Measurements from ENCODE around the gene GDF10. TPM values are rescaled to one million over a fixed set of nuclear protein-coding genes. Genes with fewer than 3 reads are reported as not detected.

Gene GDF10
- total RNA-seq, 1 donor from 2014 or later, result 14.5 TPM

DNA sequence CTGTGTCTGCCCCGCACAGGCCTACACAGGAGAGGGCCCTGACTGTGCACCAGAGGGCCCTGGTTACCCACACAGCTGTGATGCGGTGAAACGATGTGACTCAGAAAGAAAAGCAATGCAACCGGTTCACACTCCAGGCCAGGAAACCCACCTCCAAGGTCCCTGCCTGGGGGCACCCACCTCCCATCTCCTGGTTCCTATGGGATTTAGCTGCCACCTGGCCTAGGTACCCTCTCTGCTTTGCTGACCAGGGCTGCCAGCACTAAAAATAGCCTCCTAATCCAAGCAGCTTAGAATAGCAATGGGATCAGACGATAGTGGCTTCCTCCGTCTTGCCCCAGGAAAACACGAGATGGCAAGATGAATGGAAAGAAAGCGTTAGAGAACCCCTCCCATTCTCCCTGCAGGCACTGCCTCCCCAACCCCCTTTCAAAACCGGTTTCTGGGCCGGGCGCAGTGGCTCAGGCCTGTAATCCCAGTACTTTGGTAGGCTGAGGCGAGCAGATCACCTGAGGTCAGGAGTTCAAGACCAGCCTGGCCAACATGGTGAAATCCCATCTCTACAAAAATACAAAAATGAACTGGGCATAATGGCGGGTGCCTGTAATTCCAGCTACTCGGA is 60.5 kb downstream of the GDF10 start:
- no peak for ATAC-seq
- no peaks in the 10 kb centered on the region for H3K4me1 ChIP-seq

DNA sequence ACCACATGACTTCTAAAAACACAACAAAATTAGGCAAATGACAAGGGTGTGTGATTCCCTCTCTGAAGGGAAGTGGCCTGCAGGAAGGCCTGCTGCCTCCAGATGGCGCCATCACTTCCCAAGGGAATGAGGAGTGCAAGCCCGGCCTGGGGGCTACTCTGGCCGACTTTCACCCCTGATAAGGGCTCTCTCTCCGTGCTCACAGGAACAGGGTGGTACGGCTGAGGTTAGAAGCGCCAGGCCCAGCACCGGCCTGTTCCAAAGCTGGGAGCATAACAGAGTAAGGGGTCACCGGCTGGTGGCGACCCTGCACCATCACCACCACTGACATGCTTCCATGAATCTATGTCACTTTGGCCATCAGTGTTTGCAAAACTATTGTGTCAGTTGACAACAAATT is 61.3 kb downstream of the GDF10 start:
- Histone ChIP-seq H3K27me3 (ENCODE audit: low read depth) (no peaks in the 10 kb centered on the region), H3K36me3 (no peaks in the 10 kb centered on the region), H3K4me1 (no peaks in the 10 kb centered on the region), H3K27ac (no peak overlapping the region), H3K9me3 (no peaks in the 10 kb centered on the region), H3K4me3 (no peak overlapping the region)
- DNase-seq (no peak), ATAC-seq (peak; percentile 43 to 58)
- intact Hi-C loops (cut with DNase I), result no loop called here
- TF ChIP-seq, protein P1, sequence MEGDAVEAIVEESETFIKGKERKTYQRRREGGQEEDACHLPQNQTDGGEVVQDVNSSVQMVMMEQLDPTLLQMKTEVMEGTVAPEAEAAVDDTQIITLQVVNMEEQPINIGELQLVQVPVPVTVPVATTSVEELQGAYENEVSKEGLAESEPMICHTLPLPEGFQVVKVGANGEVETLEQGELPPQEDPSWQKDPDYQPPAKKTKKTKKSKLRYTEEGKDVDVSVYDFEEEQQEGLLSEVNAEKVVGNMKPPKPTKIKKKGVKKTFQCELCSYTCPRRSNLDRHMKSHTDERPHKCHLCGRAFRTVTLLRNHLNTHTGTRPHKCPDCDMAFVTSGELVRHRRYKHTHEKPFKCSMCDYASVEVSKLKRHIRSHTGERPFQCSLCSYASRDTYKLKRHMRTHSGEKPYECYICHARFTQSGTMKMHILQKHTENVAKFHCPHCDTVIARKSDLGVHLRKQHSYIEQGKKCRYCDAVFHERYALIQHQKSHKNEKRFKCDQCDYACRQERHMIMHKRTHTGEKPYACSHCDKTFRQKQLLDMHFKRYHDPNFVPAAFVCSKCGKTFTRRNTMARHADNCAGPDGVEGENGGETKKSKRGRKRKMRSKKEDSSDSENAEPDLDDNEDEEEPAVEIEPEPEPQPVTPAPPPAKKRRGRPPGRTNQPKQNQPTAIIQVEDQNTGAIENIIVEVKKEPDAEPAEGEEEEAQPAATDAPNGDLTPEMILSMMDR (IDR thresholded peaks at IDR 0.05), result peak; percentile 67

More for the DNA sequence above, 60.5 kb downstream of the GDF10 start:
- TF ChIP-seq, protein P1 (IDR thresholded peaks at IDR 0.05), result no peak
- H3K27me3 ChIP-seq (ENCODE audit: low read depth), result no peaks in the 10 kb centered on the region
- intact Hi-C loops (cut with DNase I), result no loop called here
- H3K9me3 ChIP-seq, result no peaks in the 10 kb centered on the region
- no peak for DNase-seq
- H3K4me3 ChIP-seq, result no peak overlapping the region
- H3K27ac ChIP-seq, result no peak overlapping the region
- H3K36me3 ChIP-seq, result no peaks in the 10 kb centered on the region

DNA sequence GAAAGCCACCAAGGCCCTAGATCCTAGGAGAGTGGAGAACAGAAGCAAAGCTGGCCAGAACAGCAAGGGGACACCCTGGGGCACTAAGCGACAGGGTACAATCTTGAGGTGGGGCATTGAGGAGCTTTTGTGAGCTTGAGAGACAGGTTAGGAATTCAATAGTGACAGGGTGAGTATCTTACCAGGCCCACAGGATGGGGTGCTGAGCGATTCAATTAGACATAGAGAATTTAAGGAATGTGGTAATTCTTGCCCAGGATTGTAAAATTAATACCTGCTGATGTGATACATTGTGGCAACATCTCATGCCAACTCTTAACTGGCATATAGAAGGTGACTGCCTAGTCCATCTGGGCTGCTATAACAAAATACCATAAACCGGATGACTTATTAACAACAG is 62.2 kb downstream of the GDF10 start:
- Histone ChIP-seq H3K9me3 (no peaks in the 10 kb centered on the region), H3K27me3 (ENCODE audit: low read depth) (no peaks in the 10 kb centered on the region), H3K4me3 (no peak overlapping the region), H3K36me3 (no peaks in the 10 kb centered on the region), H3K27ac (no peak overlapping the region), H3K4me1 (no peaks in the 10 kb centered on the region)
- intact Hi-C loops (cut with DNase I), result no loop called here
- ATAC-seq, result no peak
- DNase-seq, result no peak
- TF ChIP-seq, protein P1 (IDR thresholded peaks at IDR 0.05), result no peak

Other genes starting within 250 kb of the GDF10 start
- not detected for gene GDF2, start 22.3 kb downstream of the GDF10 start, total RNA-seq
- not detected for gene RBP3, start 48.2 kb downstream of the GDF10 start, total RNA-seq
- 0.38 TPM for gene ZNF488, start 84.1 kb downstream of the GDF10 start, total RNA-seq
- gene ANXA8, start 183.9 kb downstream of the GDF10 start, total RNA-seq, result 15.0 TPM
- gene FAM25G, start 191.5 kb downstream of the GDF10 start, total RNA-seq, result not detected
- 5.1 TPM for gene AGAP9, start 223.4 kb downstream of the GDF10 start, total RNA-seq

Measured in lower lobe of right lung (tissue), 2 donors.